Transverse colon (tissue), 4 donors: ENCODE data around the gene GOSR1.

Experiments used
- CTCF ChIP-seq, 5 experiments: fragments of 200-600 bp in 3 of 5; fragments of 450-650 bp in 2 of 5; sonication (generic) in 3 of 5; IDR thresholded peaks; 1 replicate in 2 of 5; 2 replicates in 3 of 5; pipeline ENCODE4 v1.5.1; 2016 to 2017; ENCODE audit warnings: antibody characterized with exemption in 5 of 5, inconsistent platforms in 3 of 5, mild to moderate bottlenecking in 2 of 5, moderate library complexity in 1 of 5
- EP300 ChIP-seq: sonication (generic); formaldehyde crosslinking; IDR thresholded peaks from one replicate; pipeline ENCODE4 v1.6.1; 2017; ENCODE audit warnings: antibody characterized with exemption, low read depth
- POLR2AphosphoS5 ChIP-seq, 3 donors: sonication (generic); formaldehyde crosslinking; IDR thresholded peaks; one replicate each; pipeline ENCODE4 v1.6.1; 2016; ENCODE audit warnings: antibody characterized with exemption in 3 of 3

DNA sequence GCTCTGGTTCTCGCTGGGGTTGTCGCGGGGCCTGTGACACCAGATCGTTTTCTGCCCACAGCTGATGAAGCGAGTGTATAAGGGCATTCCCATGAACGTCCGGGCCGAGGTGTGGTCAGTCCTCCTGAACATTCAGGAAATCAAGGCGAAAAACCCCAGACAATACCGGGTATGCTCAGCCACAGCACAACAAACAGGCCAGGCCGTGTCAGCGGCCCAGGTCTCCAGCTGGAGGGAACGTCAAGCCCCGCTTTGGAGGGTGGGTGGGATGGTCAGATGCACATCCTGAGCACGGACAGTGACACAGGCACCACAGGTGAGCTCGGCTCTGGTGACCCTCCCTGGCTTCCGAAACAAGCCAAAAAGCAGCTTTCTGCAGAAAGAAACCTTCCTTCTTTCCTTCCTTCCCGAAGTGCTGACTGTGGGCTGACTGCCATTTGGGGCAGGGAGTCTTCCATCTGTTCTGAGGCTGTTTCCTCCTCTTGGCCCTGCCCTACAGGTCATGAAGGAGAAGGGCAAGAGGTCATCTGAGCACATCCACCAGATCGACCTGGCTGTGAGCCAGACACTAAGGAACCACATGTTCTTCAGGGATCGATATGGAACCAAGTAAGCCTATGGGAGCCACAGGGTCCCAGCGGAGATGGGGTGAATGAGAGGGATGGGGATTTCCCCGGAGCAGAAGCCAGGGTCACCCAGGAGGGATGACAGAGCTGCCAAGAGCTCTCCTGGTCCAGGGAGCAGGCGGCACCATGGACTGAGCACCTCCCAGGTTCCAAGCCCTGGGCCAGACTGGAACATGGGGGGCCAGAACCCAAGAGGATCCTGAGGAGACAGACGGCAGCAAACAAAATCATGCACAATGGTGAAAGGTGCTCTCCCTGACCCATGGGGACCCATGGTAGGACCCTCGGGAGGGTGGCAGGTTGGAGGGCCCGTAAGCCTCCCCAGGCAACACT lies 79.4 kb downstream of the GOSR1 start:
- no peak for TF ChIP-seq CTCF (IDR thresholded peaks at IDR 0.05)
- TF ChIP-seq EP300 = no peak
- no peak for TF ChIP-seq POLR2AphosphoS5 (IDR thresholded peaks at IDR 0.05)
